Thoracic aorta (tissue), 2 donors: ENCODE data around the gene VAMP2. TPM values are rescaled to one million over a fixed set of nuclear protein-coding genes. Genes with fewer than 3 reads are reported as not detected.
A peak's percentile ranks its signal among the peaks of the same experiment; 100 is the strongest.

ENCODE experiments used
- ATAC-seq: fragments of 150-250 bp; one replicate; pipeline ENCODE4 v1.8.0; 2017; ENCODE audit warnings: low read depth; ENCODE audit not compliant: insufficient number of reproducible peaks, low FRiP score
- DNase-seq: peaks from one replicate; pipeline ENCODE4 v3.0.0-alpha.2; 2020; ENCODE audit warnings: low spot score
- H3K27ac ChIP-seq, 2 donors: fragments of 200-600 bp; sonication (generic); 1 replicate in 1 of 2; 2 replicates in 1 of 2; pipeline ENCODE4 v1.5.1; 2016; ENCODE audit warnings: mild to moderate bottlenecking in 2 of 2, moderate library complexity in 2 of 2
- H3K27me3 ChIP-seq: fragments of 200-600 bp; sonication (generic); replicated peaks from 2 replicates; pipeline ENCODE4 v1.6.0; 2016; ENCODE audit warnings: mild to moderate bottlenecking; ENCODE audit not compliant: insufficient read depth
- H3K36me3 ChIP-seq: fragments of 200-600 bp; sonication (generic); one replicate; pipeline ENCODE4 v1.5.1; 2016
- H3K4me1 ChIP-seq, 2 donors: fragments of 200-600 bp; sonication (generic); 1 replicate in 1 of 2; 2 replicates in 1 of 2; pipeline versions ENCODE4 v1.5.1 to v1.6.0; 2016; ENCODE audit warnings: low read depth in 2 of 2, mild to moderate bottlenecking in 1 of 2; ENCODE audit not compliant: control insufficient read depth in 1 of 2
- H3K4me3 ChIP-seq: fragments of 200-600 bp; sonication (generic); 2 replicates; pipeline ENCODE4 v1.5.1; 2016; ENCODE audit warnings: mild to moderate bottlenecking
- H3K9me3 ChIP-seq: fragments of 200-600 bp; sonication (generic); 2 replicates; pipeline ENCODE4 v1.5.1; 2016
- total RNA-seq, 2 donors: library from RNA; depleted of rRNA; stranded (reverse); fragments of >200 nt; gene quantifications; one replicate each; pipeline versions ENCODE4 v1.1.0 to v1.2.3, GENCODE V29; 2016
- TF ChIP-seq, protein P1 (sequence below): fragments of 200-600 bp; sonication (generic); IDR thresholded peaks from one replicate; pipeline ENCODE4 v1.5.1; 2019; ENCODE audit warnings: antibody characterized with exemption

Gene VAMP2
- total RNA-seq, 2 donors from 2014 or later: 36.0 to 50.3 TPM

DNA sequence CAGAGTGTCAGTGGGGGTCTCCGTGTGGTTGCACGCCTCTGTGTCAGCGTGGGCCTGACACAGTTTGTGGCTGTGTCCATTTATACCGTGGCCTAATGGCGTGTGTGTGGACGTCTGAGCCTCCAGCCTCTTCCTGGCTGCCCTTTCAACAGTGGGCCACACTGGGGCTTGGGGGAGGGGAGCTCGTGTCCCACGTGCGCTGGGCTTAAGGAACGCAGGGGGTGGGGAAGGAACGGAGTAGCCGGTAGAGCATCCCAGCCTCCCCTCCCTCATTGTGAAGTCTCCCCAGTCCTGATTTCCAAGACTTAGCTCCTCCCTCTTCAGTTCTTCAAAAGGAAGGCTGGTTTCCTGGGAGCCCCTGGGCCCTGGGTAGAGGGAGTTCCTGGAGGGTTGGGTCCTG lies 29.3 kb downstream of the VAMP2 start:
- H3K36me3 ChIP-seq: no peaks in the 10 kb centered on the region
- TF ChIP-seq, protein P1, sequence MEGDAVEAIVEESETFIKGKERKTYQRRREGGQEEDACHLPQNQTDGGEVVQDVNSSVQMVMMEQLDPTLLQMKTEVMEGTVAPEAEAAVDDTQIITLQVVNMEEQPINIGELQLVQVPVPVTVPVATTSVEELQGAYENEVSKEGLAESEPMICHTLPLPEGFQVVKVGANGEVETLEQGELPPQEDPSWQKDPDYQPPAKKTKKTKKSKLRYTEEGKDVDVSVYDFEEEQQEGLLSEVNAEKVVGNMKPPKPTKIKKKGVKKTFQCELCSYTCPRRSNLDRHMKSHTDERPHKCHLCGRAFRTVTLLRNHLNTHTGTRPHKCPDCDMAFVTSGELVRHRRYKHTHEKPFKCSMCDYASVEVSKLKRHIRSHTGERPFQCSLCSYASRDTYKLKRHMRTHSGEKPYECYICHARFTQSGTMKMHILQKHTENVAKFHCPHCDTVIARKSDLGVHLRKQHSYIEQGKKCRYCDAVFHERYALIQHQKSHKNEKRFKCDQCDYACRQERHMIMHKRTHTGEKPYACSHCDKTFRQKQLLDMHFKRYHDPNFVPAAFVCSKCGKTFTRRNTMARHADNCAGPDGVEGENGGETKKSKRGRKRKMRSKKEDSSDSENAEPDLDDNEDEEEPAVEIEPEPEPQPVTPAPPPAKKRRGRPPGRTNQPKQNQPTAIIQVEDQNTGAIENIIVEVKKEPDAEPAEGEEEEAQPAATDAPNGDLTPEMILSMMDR: no peak
- no peak for ATAC-seq
- H3K4me1 ChIP-seq: peaks cover 5 to 10% of the 10 kb centered on the region in 2 donors
- no peak for DNase-seq
- H3K9me3 ChIP-seq: no peaks in the 10 kb centered on the region
- H3K27me3 ChIP-seq: no peaks in the 10 kb centered on the region
- no peak overlapping the region for H3K27ac ChIP-seq
- no peak overlapping the region for H3K4me3 ChIP-seq

DNA sequence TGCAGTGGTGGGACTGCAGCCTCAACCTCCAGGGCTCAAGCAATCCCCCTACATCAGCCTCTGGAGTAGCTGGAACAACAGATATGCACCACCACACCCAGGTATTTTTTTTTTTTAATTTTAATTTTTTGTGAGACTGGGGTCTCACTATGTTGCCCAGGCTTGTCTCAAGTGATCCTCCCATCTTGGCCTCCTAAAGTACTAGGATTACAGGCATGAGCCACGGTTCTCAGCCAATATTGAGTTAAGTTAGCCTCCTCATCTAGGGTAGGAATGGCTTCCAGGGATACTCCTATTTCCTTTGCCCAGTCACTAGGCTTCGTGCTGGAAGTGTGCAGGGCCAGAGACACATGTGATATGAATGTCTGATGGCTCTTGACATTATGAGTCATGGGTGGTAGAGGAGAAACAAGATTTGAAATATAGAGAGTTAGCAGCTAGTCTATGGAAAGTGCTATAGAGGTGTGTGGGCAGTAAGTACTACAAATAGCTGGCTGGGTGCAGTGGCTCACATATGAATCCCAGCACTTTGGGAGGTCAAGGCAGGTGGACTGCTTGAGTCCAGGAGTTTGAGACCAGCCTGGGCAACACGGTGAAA lies 30.8 kb downstream of the VAMP2 start:
- H3K4me3 ChIP-seq: no peak overlapping the region
- H3K27me3 ChIP-seq: no peaks in the 10 kb centered on the region
- H3K27ac ChIP-seq: no peak overlapping the region
- DNase-seq (no peak), ATAC-seq (no peak)
- no peaks in the 10 kb centered on the region for H3K36me3 ChIP-seq
- H3K4me1 ChIP-seq: no peaks in the 10 kb centered on the region
- TF ChIP-seq, protein P1: no peak
- H3K9me3 ChIP-seq: no peaks in the 10 kb centered on the region

DNA sequence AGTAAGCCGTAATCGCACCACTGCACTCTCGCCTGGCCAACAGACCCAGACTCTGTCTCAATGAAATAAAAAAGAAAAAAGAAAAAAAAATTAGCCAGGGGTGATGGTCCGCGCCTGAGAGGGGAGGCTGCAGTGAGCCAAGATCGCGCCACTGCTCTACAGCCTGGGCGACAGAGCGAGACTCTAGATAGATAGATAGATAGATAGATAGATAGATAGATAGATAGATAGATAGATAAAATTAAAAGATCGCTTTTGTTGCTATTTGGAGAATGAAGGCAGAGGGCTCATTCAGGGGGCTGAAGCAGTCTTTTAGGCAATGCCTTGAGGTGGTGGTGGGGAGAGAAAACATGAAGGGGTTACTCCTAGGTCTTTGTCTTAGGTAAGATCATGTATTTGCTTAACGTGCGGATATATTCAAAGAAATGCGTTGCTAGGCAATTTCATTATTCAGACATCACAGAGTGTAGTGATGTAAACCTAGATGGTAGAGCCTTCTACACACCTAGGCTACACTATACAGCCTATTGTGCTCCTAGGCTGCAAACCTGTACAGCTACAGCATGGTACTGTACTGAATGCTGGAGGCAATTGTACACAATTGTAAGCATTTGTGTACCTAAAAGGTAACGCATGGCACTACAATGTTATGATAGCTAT lies 34.5 kb downstream of the VAMP2 start:
- H3K9me3 ChIP-seq: no peaks in the 10 kb centered on the region
- H3K27me3 ChIP-seq: no peaks in the 10 kb centered on the region
- ATAC-seq (no peak), DNase-seq (no peak)
- H3K4me1 ChIP-seq: peaks cover 22 to 29% of the 10 kb centered on the region in 2 donors
- no peaks in the 10 kb centered on the region for H3K36me3 ChIP-seq
- no peak overlapping the region for H3K27ac ChIP-seq
- no peak overlapping the region for H3K4me3 ChIP-seq
- TF ChIP-seq, protein P1: no peak

DNA sequence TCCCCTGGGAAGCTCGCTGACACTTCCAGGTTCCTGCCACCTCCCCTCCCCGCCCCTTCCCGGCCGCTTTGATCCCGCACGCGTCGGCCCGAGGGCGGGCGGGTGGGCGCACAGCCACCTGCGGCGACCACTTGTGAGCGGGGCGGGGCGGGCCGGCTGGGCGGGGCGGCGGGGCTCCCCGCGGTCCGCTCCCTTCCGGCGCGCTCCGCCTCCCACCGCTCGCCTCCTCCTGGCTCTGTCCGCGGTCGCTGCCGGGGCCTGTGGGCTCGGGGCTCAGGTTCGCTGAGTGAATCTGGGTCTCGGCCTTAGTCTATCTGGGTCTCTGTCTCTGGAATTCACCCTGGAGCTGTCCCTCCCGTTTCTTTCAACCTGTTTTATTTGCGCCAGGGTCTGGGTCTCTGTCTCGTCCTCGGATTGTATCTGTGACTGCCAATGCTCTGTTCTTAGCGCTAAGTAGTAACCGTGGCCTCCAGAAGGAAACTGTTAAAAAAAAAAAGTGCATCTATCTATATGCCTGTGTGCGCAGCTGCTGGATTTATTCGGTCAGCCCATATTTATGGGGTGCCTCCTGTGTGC lies 36.2 kb downstream of the VAMP2 start:
- TF ChIP-seq, protein P1: no peak
- ATAC-seq: no peak
- peaks cover 34 to 44% of the 10 kb centered on the region in 2 donors for H3K4me1 ChIP-seq
- H3K9me3 ChIP-seq: no peaks in the 10 kb centered on the region
- DNase-seq: no peak
- peak overlapping the region in 1 of 2 donors; percentile 37 for H3K27ac ChIP-seq
- H3K27me3 ChIP-seq: no peaks in the 10 kb centered on the region
- H3K36me3 ChIP-seq: no peaks in the 10 kb centered on the region
- H3K4me3 ChIP-seq: peak overlapping the region; percentile 80

DNA sequence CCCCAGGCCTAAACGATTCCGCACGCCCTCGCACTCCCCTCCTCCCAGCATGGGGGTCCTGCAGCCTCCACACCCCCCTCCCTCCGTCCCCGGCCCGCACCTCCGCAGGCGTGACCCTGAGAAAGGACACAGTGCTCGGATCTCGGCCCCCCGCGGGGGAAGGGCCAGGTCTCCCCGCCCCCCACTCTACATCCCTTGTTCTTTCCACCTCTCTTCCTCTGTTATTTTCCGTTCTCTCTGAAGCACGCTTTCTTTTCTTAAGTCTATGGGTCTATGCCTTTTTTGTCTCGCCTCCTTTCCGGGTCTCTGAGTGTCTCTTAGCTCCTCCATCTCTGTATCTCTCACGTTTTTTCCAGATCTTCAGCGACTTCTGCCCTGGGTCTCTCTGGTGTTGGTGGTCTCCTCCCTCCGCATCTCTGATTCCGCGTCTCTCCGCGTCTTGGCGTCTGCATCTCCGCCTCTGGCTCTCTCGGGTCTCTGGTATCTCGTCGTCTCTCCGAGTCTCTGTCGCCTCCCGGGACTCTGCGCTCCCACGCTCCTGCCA lies 36.7 kb downstream of the VAMP2 start:
- Histone ChIP-seq H3K27ac (peak overlapping the region in 1 of 2 donors; percentile 39), H3K4me1 (peaks cover 37 to 50% of the 10 kb centered on the region in 2 donors), H3K4me3 (peak overlapping the region; percentile 80), H3K27me3 (no peaks in the 10 kb centered on the region), H3K36me3 (no peaks in the 10 kb centered on the region), H3K9me3 (no peaks in the 10 kb centered on the region)
- ATAC-seq (no peak), DNase-seq (no peak)
- TF ChIP-seq, protein P1: no peak
